Lung (tissue), 12 donors: Measurements from ENCODE around the gene DOP1A. TPM values are rescaled to one million over a fixed set of nuclear protein-coding genes. Genes with fewer than 3 reads are reported as not detected.
A peak's percentile ranks its signal among the peaks of the same experiment; 100 is the strongest.

Experiments used
- ATAC-seq: fragments of 200-7000 bp; cut with Tn5 transposase; one replicate; pipeline ENCODE4 v1.9.1; 2020; ENCODE audit warnings: moderate number of reproducible peaks; ENCODE audit not compliant: insufficient read depth, low FRiP score
- DNase-seq, 3 donors: peaks; one replicate each; pipeline ENCODE4 v3.0.0-alpha.2; 2013 to 2017
- H3K27ac ChIP-seq, 2 donors: one replicate each; pipeline ENCODE4 v1.5.1; 2013; ENCODE audit warnings: mild to moderate bottlenecking in 2 of 2, moderate library complexity in 2 of 2, control low read depth in 1 of 2, inconsistent platforms in 1 of 2, low read depth in 1 of 2, low read length in 1 of 2
- H3K27me3 ChIP-seq, 3 donors: one replicate each; pipeline ENCODE4 v1.5.1; 2013; ENCODE audit warnings: low read length in 2 of 3; ENCODE audit not compliant: control insufficient read depth in 3 of 3, insufficient read depth in 3 of 3
- H3K36me3 ChIP-seq, 4 donors: one replicate each; pipeline ENCODE4 v1.5.1; 2013; ENCODE audit warnings: low read length in 4 of 4, mild to moderate bottlenecking in 1 of 4, moderate library complexity in 1 of 4; ENCODE audit not compliant: control insufficient read depth in 4 of 4, insufficient read depth in 4 of 4
- H3K4me1 ChIP-seq, 5 donors: one replicate each; pipeline ENCODE4 v1.5.1; 2013; ENCODE audit warnings: low read length in 5 of 5, mild to moderate bottlenecking in 2 of 5, moderate library complexity in 1 of 5; ENCODE audit not compliant: control insufficient read depth in 5 of 5, insufficient read depth in 5 of 5
- H3K4me3 ChIP-seq: one replicate; pipeline ENCODE4 v1.5.1; 2013; ENCODE audit warnings: mild to moderate bottlenecking, control low read depth, moderate library complexity
- H3K9ac ChIP-seq, 2 donors: one replicate each; pipeline ENCODE4 v1.5.1; 2013; ENCODE audit warnings: low read length in 2 of 2, control low read depth in 1 of 2; ENCODE audit not compliant: insufficient read depth in 1 of 2
- H3K9me3 ChIP-seq, 4 donors: one replicate each; pipeline ENCODE4 v1.5.1; 2013; ENCODE audit warnings: low read length in 3 of 4, mild to moderate bottlenecking in 1 of 4, moderate library complexity in 1 of 4; ENCODE audit not compliant: control insufficient read depth in 4 of 4, insufficient read depth in 3 of 4
- CTCF ChIP-seq: IDR thresholded peaks from 2 replicates; pipeline ENCODE4 v1.5.1; 2012; ENCODE audit warnings: mild to moderate bottlenecking; ENCODE audit errors: control extremely low read depth, extremely low read depth
- WGBS, 2 donors: extraction: QIAGEN DNeasy Blood & Tissue Kit; methylation state at CpG; one replicate each; pipeline ENCODE4 v1.1.7; 2013; 5-methylcytosine and 5-hydroxymethylcytosine counted together
- polyA plus RNA-seq, 2 donors: library from polyadenylated mRNA; stranded (reverse); fragments of 200-250 nt; gene quantifications; one replicate each; pipeline ENCODE4 v1.2.1, GENCODE V29; 2013
- total RNA-seq, 2 donors: library from RNA; depleted of rRNA in 1 of 2; stranded (reverse); fragments of >200 nt in 1 of 2; gene quantifications; one replicate each; pipeline ENCODE4 v1.2.1, GENCODE V29; 2014 to 2021
- donor health status: control.
- donor health status: control.
- donor health status: Bipolar disorder and iron deficiency.
- donor health status: healthy.
- donor health status: DM: yes; HTN: yes; CAD: no.

The DOP1A gene
- total and polyA plus RNA-seq, 4 donors, result 5.0 to 64.7 (median 13.1) TPM

GRCh38 chr6:83068616-83069015 is 1.1 kb downstream of the DOP1A start:
- ATAC-seq (no peak), DNase-seq (no peak)
- H3K9me3 ChIP-seq, result no peaks in the 10 kb centered on the region
- H3K27me3 ChIP-seq, result no peaks in the 10 kb centered on the region
- 52 to 67% methylated on average over 6 of the region's 6 CpGs for WGBS, 2 donors
- H3K4me3 ChIP-seq, result no peak overlapping the region
- no peak for TF ChIP-seq CTCF
- H3K4me1 ChIP-seq, result peaks cover 0 to 25% (median 3%) of the 10 kb centered on the region in 5 donors
- H3K9ac ChIP-seq, result peak overlapping the region; percentile 47 to 88
- H3K36me3 ChIP-seq, result no peaks in the 10 kb centered on the region
- H3K27ac ChIP-seq, result no peak overlapping the region

- Histone ChIP-seq H3K9ac (no peak overlapping the region), H3K4me1 (peaks cover 0 to 22% (median 6%) of the 10 kb centered on the region in 5 donors), H3K36me3 (no peaks in the 10 kb centered on the region), H3K27me3 (no peaks in the 10 kb centered on the region), H3K27ac (no peak overlapping the region), H3K9me3 (no peaks in the 10 kb centered on the region), H3K4me3 (no peak overlapping the region)
- ATAC-seq, result no peak
- DNase-seq, result no peak
- TF ChIP-seq CTCF, result no peak
These were observed 2.2 kb downstream of the DOP1A start for GRCh38 chr6:83069633-83070032.

DNA sequence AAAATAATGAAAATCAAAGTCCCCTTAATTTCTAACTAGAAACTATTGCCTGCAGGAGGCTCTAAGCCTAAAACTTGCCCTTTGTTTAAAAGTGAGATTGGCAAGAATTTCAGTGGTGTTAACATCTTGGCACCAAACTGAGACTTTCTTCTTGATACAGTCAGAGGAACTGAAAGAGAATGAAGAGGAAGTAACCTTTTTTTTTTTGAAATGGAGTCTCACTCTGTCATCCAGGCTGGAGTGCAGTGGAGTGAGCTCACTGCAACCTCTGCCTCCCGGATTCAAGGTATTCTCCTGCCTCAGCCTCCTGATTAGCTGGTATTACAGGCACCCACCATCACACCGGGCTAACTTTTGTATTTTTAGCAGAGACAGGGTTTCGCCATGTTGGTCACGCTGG is 3.6 kb downstream of the DOP1A start:
- H3K4me1 ChIP-seq, result peaks cover 0 to 18% (median 6%) of the 10 kb centered on the region in 5 donors
- WGBS, 2 donors, result 67 to 71% methylated on average over 4 of the region's 4 CpGs
- ATAC-seq, result no peak
- no peak overlapping the region for H3K4me3 ChIP-seq
- H3K27me3 ChIP-seq, result no peaks in the 10 kb centered on the region
- H3K9me3 ChIP-seq, result no peaks in the 10 kb centered on the region
- H3K36me3 ChIP-seq, result no peaks in the 10 kb centered on the region
- no peak overlapping the region for H3K9ac ChIP-seq
- no peak for TF ChIP-seq CTCF
- no peak for DNase-seq
- H3K27ac ChIP-seq, result peak overlapping the region in 1 of 2 donors; percentile 13

DNA sequence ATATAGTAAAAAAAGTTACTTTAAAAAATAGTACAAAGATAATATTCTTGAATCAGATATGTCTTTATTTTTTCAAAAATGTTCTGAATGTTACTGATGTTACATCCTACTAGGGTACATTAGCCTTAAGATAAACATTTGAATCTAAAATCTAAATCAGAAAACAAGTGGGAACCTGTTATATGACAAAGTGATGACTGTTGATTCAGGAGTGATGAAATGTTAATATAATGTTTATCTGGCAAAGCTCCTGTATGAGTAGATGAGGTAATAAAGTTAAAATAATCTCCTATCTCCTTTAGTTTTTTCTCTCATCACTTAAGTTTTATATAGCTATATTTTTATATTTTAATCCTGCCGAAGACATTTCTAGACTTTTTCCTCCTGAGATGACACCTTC is 4.2 kb downstream of the DOP1A start:
- Histone ChIP-seq H3K27ac (no peak overlapping the region), H3K27me3 (no peaks in the 10 kb centered on the region), H3K9ac (no peak overlapping the region), H3K36me3 (no peaks in the 10 kb centered on the region), H3K4me3 (no peak overlapping the region), H3K9me3 (no peaks in the 10 kb centered on the region), H3K4me1 (peaks cover 0 to 18% (median 6%) of the 10 kb centered on the region in 5 donors)
- TF ChIP-seq CTCF, result no peak
- no peak for DNase-seq
- 80 to 89% methylated on average over 1 of the region's 1 CpG for WGBS, 2 donors
- no peak for ATAC-seq
